H1 (cell line): ENCODE data around the gene RILPL1. TPM values are rescaled to one million over a fixed set of nuclear protein-coding genes. Genes with fewer than 3 reads are reported as not detected.
A peak's percentile ranks its signal among the peaks of the same experiment; 100 is the strongest.

Experiments
- CTCF ChIA-PET: fragments of 300-600 bp; sonication (Branson Sonifier 250); formaldehyde crosslinking; loops from one replicate; lab custom pipeline; 2021; ENCODE audit not compliant: partially characterized antibody; lab: Charles Lee
- POLR2A ChIA-PET: fragments of 300-600 bp; sonication (Branson Sonifier 250); formaldehyde crosslinking; loops from one replicate; lab custom pipeline; 2021; ENCODE audit warnings: inconsistent platforms; ENCODE audit not compliant: partially characterized antibody; lab: Charles Lee
- DNase-seq, 2 experiments: peaks; one replicate each; pipeline versions ENCODE4 v3.0.0 to v3.0.0-alpha.2; 2010 to 2022; ENCODE audit warnings: low spot score in 2 of 2, low read depth in 1 of 2, mixed read lengths in 1 of 2
- FAIRE-seq: peaks from 2 replicates; lab custom pipeline; 2011; peaks lifted over from hg19 to GRCh38; lab: Jason Lieb, UNC
- H2AFZ ChIP-seq: 2 replicates; pipeline ENCODE4 v1.8.1; 2012; ENCODE audit warnings: low read length, inconsistent platforms
- H2AK5ac ChIP-seq: 2 replicates; pipeline ENCODE4 v1.6.1; 2013; ENCODE audit warnings: low read depth, low read length
- H2BK120ac ChIP-seq: replicated peaks from 2 replicates; pipeline ENCODE3; 2013; ENCODE audit warnings: low read depth, low read length, inconsistent platforms
- H2BK12ac ChIP-seq: 2 replicates; pipeline ENCODE4 v1.6.1; 2013; ENCODE audit warnings: low read depth, low read length
- H2BK15ac ChIP-seq: 2 replicates; pipeline ENCODE4 v1.6.1; 2013; ENCODE audit warnings: low read length
- H2BK20ac ChIP-seq: 2 replicates; pipeline ENCODE4 v1.6.1; 2013; ENCODE audit warnings: low read length
- H2BK5ac ChIP-seq: 2 replicates; pipeline ENCODE4 v1.6.1; 2013; ENCODE audit warnings: low read depth, low read length
- H3K14ac ChIP-seq: 2 replicates; pipeline ENCODE4 v1.6.1; 2013; ENCODE audit warnings: inconsistent platforms; ENCODE audit not compliant: insufficient read length
- H3K18ac ChIP-seq: 2 replicates; pipeline ENCODE4 v1.6.1; 2013; ENCODE audit warnings: low read length; ENCODE audit errors: extremely low read depth
- H3K23ac ChIP-seq: 2 replicates; pipeline ENCODE4 v1.6.1; 2013; ENCODE audit warnings: inconsistent platforms; ENCODE audit not compliant: insufficient read length
- H3K23me2 ChIP-seq: 2 replicates; pipeline ENCODE4 v1.6.1; 2013; ENCODE audit warnings: low read depth, low read length
- H3K27ac ChIP-seq: 2 replicates; pipeline ENCODE4 v1.6.1; 2011; ENCODE audit warnings: low read depth, low read length, inconsistent platforms
- H3K27me3 ChIP-seq, 4 experiments: replicated peaks in 1 of 4; 1 replicate in 1 of 4; 2 replicates in 3 of 4; pipeline versions ENCODE4 v1.6.1 to v1.8.1; 2011 to 2013; ENCODE audit warnings: low read length in 3 of 4, mild to moderate bottlenecking in 3 of 4, inconsistent platforms in 2 of 4, mixed read lengths in 2 of 4, moderate library complexity in 1 of 4; ENCODE audit not compliant: control insufficient read depth in 3 of 4, insufficient read depth in 3 of 4; ENCODE audit errors: extremely low read depth in 1 of 4
- H3K36me3 ChIP-seq, 4 experiments: 2 replicates each; pipeline versions ENCODE4 v1.6.1 to v1.8.1; 2011 to 2013; ENCODE audit warnings: mild to moderate bottlenecking in 4 of 4, low read length in 3 of 4, moderate library complexity in 2 of 4, control low read depth in 1 of 4, inconsistent platforms in 1 of 4; ENCODE audit not compliant: insufficient read depth in 4 of 4, control insufficient read depth in 2 of 4
- H3K4ac ChIP-seq: replicated peaks from 2 replicates; pipeline ENCODE3; 2013; ENCODE audit warnings: low read length, low read depth, mixed read lengths, inconsistent platforms; ENCODE audit not compliant: insufficient read length
- H3K4me1 ChIP-seq, 4 experiments: replicated peaks in 1 of 4; 1 replicate in 1 of 4; 2 replicates in 3 of 4; pipeline versions ENCODE4 v1.6.1 to v1.8.1; 2011 to 2013; ENCODE audit warnings: low read length in 3 of 4, inconsistent platforms in 2 of 4, mixed read lengths in 1 of 4; ENCODE audit not compliant: insufficient read depth in 4 of 4, control insufficient read depth in 3 of 4
- H3K4me2 ChIP-seq, 2 experiments: 2 replicates each; pipeline versions ENCODE4 v1.6.1 to v1.8.1; 2011 to 2013; ENCODE audit warnings: low read depth in 2 of 2, low read length in 2 of 2, control low read depth in 1 of 2, inconsistent platforms in 1 of 2, mild to moderate bottlenecking in 1 of 2; ENCODE audit not compliant: insufficient read depth in 1 of 2
- H3K4me3 ChIP-seq, 4 experiments: fragments of 200-600, 300-600 bp in 1 of 4; sonication (generic), shearing (Covaris generic), sonication (Bioruptor Twin) in 1 of 4; 2 replicates each; pipeline versions ENCODE4 v1.5.1 to v1.8.1; 2011 to 2016; ENCODE audit warnings: low read length in 4 of 4, low read depth in 3 of 4, control low read depth in 2 of 4, inconsistent platforms in 2 of 4, mild to moderate bottlenecking in 2 of 4, mixed read lengths in 1 of 4, moderate library complexity in 1 of 4; ENCODE audit not compliant: insufficient read depth in 2 of 4; ENCODE audit errors: extremely low read depth in 1 of 4
- H3K56ac ChIP-seq: replicated peaks from 2 replicates; pipeline ENCODE3; 2013; ENCODE audit warnings: low read depth, mild to moderate bottlenecking, mixed read lengths, low read length, inconsistent platforms; ENCODE audit not compliant: insufficient read length
- H3K79me1 ChIP-seq: 2 replicates; pipeline ENCODE4 v1.6.1; 2013; ENCODE audit warnings: low read depth, low read length, control low read depth
- H3K79me2 ChIP-seq, 2 experiments: 2 replicates each; pipeline versions ENCODE4 v1.6.1 to v1.8.1; 2012 to 2013; ENCODE audit warnings: low read length in 2 of 2, mild to moderate bottlenecking in 2 of 2, inconsistent platforms in 1 of 2; ENCODE audit not compliant: insufficient read depth in 2 of 2, control insufficient read depth in 1 of 2
- H3K9ac ChIP-seq, 4 experiments: replicated peaks in 1 of 4; 1 replicate in 1 of 4; 2 replicates in 3 of 4; pipeline versions ENCODE4 v1.6.1 to v1.8.1; 2011 to 2013; ENCODE audit warnings: low read depth in 3 of 4, low read length in 3 of 4, control low read depth in 2 of 4, mild to moderate bottlenecking in 2 of 4, moderate library complexity in 2 of 4, inconsistent platforms in 1 of 4; ENCODE audit errors: extremely low read depth in 1 of 4
- H3K9me3 ChIP-seq, 2 experiments: 2 replicates each; pipeline versions ENCODE4 v1.6.1 to v1.8.1; 2012 to 2013; ENCODE audit warnings: mild to moderate bottlenecking in 2 of 2, moderate library complexity in 2 of 2, control low read depth in 1 of 2, inconsistent platforms in 1 of 2, low read depth in 1 of 2, low read length in 1 of 2, mixed read lengths in 1 of 2; ENCODE audit not compliant: insufficient read depth in 2 of 2
- H4K20me1 ChIP-seq, 2 experiments: replicated peaks in 1 of 2; 2 replicates each; pipeline versions ENCODE3 to v1.8.1; 2011 to 2013; ENCODE audit warnings: inconsistent platforms in 2 of 2, low read length in 2 of 2, mild to moderate bottlenecking in 1 of 2; ENCODE audit not compliant: insufficient read depth in 2 of 2, control insufficient read depth in 1 of 2
- H4K5ac ChIP-seq: 2 replicates; pipeline ENCODE4 v1.6.1; 2013; ENCODE audit warnings: low read length, low read depth, mixed read lengths, inconsistent platforms; ENCODE audit not compliant: insufficient read length
- H4K8ac ChIP-seq: 2 replicates; pipeline ENCODE4 v1.8.0; 2013; ENCODE audit warnings: mild to moderate bottlenecking, moderate library complexity, low read length, inconsistent platforms; ENCODE audit not compliant: insufficient read depth; ENCODE audit errors: extremely low read depth
- H4K91ac ChIP-seq: replicated peaks from 2 replicates; pipeline ENCODE3; 2013; ENCODE audit warnings: low read length, mixed read lengths, inconsistent platforms; ENCODE audit not compliant: insufficient read length
- HDAC2 ChIP-seq, 2 experiments: fragments of 300-600 bp in 1 of 2; sonication (generic) in 1 of 2; IDR thresholded peaks; 2 replicates each; pipeline ENCODE4 v1.6.1; 2011 to 2012; ENCODE audit warnings: low read depth in 2 of 2, low read length in 2 of 2, mild to moderate bottlenecking in 2 of 2, moderate library complexity in 2 of 2, borderline replicate concordance in 1 of 2, inconsistent platforms in 1 of 2
- KDM4A ChIP-seq: IDR thresholded peaks from one replicate; pipeline ENCODE4 v1.7.1; 2012; ENCODE audit warnings: low read depth, mild to moderate bottlenecking, moderate library complexity, low read length, inconsistent platforms; ENCODE audit not compliant: severe bottlenecking
- PHF8 ChIP-seq: fragments of 200-600 bp; sonication (generic); conservative IDR thresholded peaks from 2 replicates; pipeline ENCODE4 v1.7.1; 2012; ENCODE audit warnings: low read depth, mild to moderate bottlenecking, inconsistent platforms, low read length, moderate library complexity
- SAP30 ChIP-seq: fragments of 300-600 bp; sonication (generic); IDR thresholded peaks from 2 replicates; pipeline ENCODE4 v1.7.1; 2012; ENCODE audit warnings: low read length, moderate library complexity, mild to moderate bottlenecking, inconsistent platforms; ENCODE audit not compliant: insufficient read depth, insufficient replicate concordance
- SIN3A ChIP-seq, 2 experiments: IDR thresholded peaks in 1 of 2; conservative IDR thresholded peaks in 1 of 2; 2 replicates each; pipeline ENCODE4 v1.6.1; 2011 to 2012; ENCODE audit warnings: low read length in 2 of 2, improper control_type of control experiment in 1 of 2, low read depth in 1 of 2, mild to moderate bottlenecking in 1 of 2
- USF2 ChIP-seq: IDR thresholded peaks from 2 replicates; pipeline ENCODE4 v1.6.1; 2011; ENCODE audit warnings: low read length, improper control_type of control experiment
- WGBS, 2 experiments: shearing (Covaris generic) in 1 of 2; methylation state at CpG; one replicate each; pipeline versions ENCODE4 v1.1.6 to v1.1.7; 2013 to 2015; ENCODE audit warnings: low lambda C conversion rate in 2 of 2, mixed read lengths in 2 of 2, inconsistent platforms in 1 of 2, low coverage in 1 of 2, missing lambda C conversion rate in 1 of 2; ENCODE audit not compliant: insufficient replicate concordance in 2 of 2, insufficient coverage in 1 of 2, insufficient read length in 1 of 2; ENCODE audit errors: extremely low coverage in 1 of 2, missing lambda C conversion rate in 1 of 2; 5-methylcytosine and 5-hydroxymethylcytosine counted together
- polyA plus RNA-seq, 7 experiments: library from polyadenylated mRNA; depleted of rRNA in 3 of 7; stranded (reverse) in 5 of 7; unstranded in 2 of 7; fragments of >200 nt in 5 of 7; fragments of 200-250 nt in 2 of 7; gene quantifications; 1 replicate in 5 of 7; 2 replicates in 1 of 7; 4 replicates in 1 of 7; pipeline versions ENCODE4 v1.2.1 to v1.2.3, GENCODE V29; 2011 to 2013; ENCODE audit warnings: missing spikeins in 2 of 7, mixed read lengths in 2 of 7
- total RNA-seq: library from RNA; stranded (reverse); fragmentation: NEBNext Ultra II Directional; extraction: Animal tissue kit (Norgen Biotek cat#: 25700); gene quantifications from 2 replicates; pipeline ENCODE4 v1.2.1, GENCODE V29; 2021
- TF ChIP-seq, protein P1 (sequence below): IDR thresholded peaks from 2 replicates; pipeline ENCODE4 v1.6.1; 2012; ENCODE audit warnings: inconsistent platforms

RILPL1 gene
- total and polyA plus RNA-seq, 2 of the 8 experiments (the other 6 are each of a cell fraction or from before 2014, with no cell fraction given): 6.7 to 9.4 TPM

DNA sequence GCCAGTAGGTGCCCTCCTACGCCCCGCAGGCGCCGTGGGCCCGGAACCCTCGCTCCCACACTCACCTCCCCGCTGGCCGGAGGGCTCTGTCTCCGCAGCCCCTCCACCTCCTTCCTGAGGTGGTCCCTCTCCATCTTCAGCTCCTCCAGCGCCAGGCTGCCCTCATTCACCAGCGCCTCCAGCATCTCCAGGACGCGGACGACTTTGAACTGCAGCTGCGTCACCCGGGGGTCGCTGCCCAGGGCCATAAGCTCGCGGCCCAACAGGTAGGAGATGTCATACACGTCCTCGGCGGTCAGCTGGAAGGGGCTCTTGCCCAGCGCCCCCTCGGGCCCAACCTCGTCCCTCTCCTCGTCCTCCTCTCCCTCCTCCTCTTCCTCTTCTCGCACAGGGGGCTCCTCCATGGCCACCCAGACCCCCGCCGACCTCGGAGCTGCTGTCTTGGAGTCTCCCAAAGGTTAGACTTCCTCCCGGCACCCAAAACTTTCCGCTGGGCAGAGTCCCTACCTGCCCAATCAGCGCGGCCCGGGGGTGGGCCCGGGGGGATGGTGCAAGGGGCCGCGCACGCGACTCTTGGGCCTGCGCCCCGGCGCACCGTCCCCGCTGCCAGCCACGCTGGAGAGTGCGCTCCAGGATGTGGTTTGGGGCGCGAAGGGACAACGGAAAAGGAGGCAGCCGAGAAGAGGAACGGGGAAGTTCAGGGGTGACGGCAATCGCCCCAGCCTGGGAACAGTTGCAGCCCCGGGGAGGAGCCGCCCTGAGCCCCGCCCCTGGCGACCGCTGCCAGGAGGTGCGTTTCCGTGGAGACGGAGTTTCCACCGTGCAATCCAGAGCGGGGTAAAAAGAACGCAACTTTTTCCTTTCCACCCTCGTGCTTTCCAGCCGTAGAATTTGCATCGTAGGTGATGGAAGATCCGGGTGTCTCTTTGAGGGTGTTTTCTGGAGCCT lies 97.2 kb downstream of the RILPL1 start, which contains the start of gene RILPL2:
RILPL2 (minus strand) TSS at position 668 of the 948 bp plus-strand sequence; CDS start at position 404, 264 bp downstream.
- Histone ChIP-seq H3K9ac (no peak within 1 kb of the TSS; a peak in 1 of 7 replicates), H3K9me3 (no peaks in the 10 kb centered on the region), H2AK5ac (0 out of 2 replicates have a peak within 1 kb of the TSS, but pooled peaks have one; percentile 70), H3K56ac (no peak within 1 kb of the TSS), H3K14ac (no peak within 1 kb of the TSS), H3K27ac (no peak within 1 kb of the TSS), H3K79me1 (no peaks in the 10 kb centered on the region), H3K4ac (no peak within 1 kb of the TSS), H2BK5ac (no peak within 1 kb of the TSS), H3K4me2 (peak within 1 kb of the TSS; percentile 67 to 98), H4K8ac (peak within 1 kb of the TSS; percentile 53), H3K27me3 (peaks cover 0 to 24% (median 16%) of the 10 kb centered on the region in 4 experiments; a peak in 5 of 7 replicates), H3K79me2 (no peaks in the 10 kb centered on the region), H2BK20ac (no peak within 1 kb of the TSS), H3K23ac (no peak within 1 kb of the TSS), H3K23me2 (peaks cover 6% of the 10 kb centered on the region; the same call in 1 of the 2 replicates), H3K18ac (peak within 1 kb of the TSS; percentile 48), H3K4me1 (peaks cover 0 to 3% (median 0%) of the 10 kb centered on the region in 4 experiments; a peak in 1 of 7 replicates), H2BK15ac (no peak within 1 kb of the TSS), H4K20me1 (peaks cover 0 to 3% of the 10 kb centered on the region in 2 experiments), H3K36me3 (no peaks in the 10 kb centered on the region), H2BK120ac (no peak within 1 kb of the TSS), H4K91ac (no peak within 1 kb of the TSS), H3K4me3 (peak within 1 kb of the TSS; percentile 44 to 84 (median 76)), H4K5ac (no peak within 1 kb of the TSS), H2AFZ (peak within 1 kb of the TSS; percentile 65), H2BK12ac (no peak within 1 kb of the TSS)
- no peak for FAIRE-seq
- DNase-seq: peak in 1 of 2 experiments; percentile 89
- ChIA-PET CTCF (interaction anchor here (0.9 to 1.4 kb wide), 4 partner anchors 9 to 93 kb away, joined by 3 read pairs; no protein-coding TSS in a partner anchor), POLR2A (interaction anchor here (0.9 to 1.3 kb wide), 4 partner anchors 24 to 97 kb away, joined by 3 read pairs; no protein-coding TSS in a partner anchor)
- WGBS, 2 experiments: 3% methylated on average over 57 of the region's 69 CpGs; no CpG with 5 or more reads in 1 of the 2 experiments
- TF ChIP-seq HDAC2 (IDR thresholded peaks at IDR 0.05; ENCODE audit: borderline replicate concordance in 1 of 2, low read depth in 2 of 2, low read length in 2 of 2) (0 out of 4 replicates have a peak, but pooled peaks of 1 of the 2 experiments have one; percentile 12), PHF8 (peak; percentile 35; the same call in 1 of the 2 replicates), KDM4A (peak; percentile 87), USF2 (no peak), SAP30 (peak; percentile 75), SIN3A (conservative IDR thresholded peaks at IDR 0.05 in 1 of 2, IDR thresholded peaks at IDR 0.05 in 1 of 2; ENCODE audit: low read depth in 1 of 2, low read length in 2 of 2) (peak; percentile 56 to 63; a peak in 3 of 4 replicates)
- TF ChIP-seq, protein P1, sequence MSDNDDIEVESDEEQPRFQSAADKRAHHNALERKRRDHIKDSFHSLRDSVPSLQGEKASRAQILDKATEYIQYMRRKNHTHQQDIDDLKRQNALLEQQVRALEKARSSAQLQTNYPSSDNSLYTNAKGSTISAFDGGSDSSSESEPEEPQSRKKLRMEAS: peak; percentile 64; the same call in 1 of the 2 replicates
